ENCODE results near the gene GOLGA5.

GOLGA5 gene

GRCh38 chr14:92880851-92881250 lies 86.7 kb downstream of the GOLGA5 start:
- DNase-seq: peak; percentile 45 to 78 (median 72)

GRCh38 chr14:92883066-92883465 lies 89.0 kb downstream of the GOLGA5 start:
- no peak for DNase-seq

- DNase-seq: peak in 1 of 3 experiments; percentile 11
These were observed 90.3 kb downstream of the GOLGA5 start for GRCh38 chr14:92884410-92884809.

- DNase-seq: peak in 1 of 3 experiments; percentile 55
These were observed 91.4 kb downstream of the GOLGA5 start for GRCh38 chr14:92885279-92886061.

DNA sequence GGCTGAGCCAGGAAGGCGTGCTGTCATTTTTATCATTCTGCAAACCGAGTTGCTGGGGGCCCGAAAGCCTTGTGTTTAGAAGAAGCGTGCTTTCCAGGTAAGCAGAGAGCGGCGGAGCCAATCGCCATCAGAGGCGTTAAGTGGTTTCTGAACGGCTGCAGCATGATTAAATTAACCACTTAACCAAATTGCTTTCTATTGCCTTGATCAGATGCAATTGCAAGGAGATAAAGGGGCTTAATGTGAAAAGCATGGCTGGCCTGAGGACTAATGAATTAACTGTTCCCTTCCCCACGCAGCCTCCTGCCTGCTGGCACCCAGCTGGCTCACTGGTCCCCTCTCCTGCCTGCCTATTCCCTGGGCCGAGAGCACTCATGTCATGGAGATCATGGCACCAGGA lies 92.2 kb downstream of the GOLGA5 start:
- DNase-seq: peak; percentile 80 to 99 (median 90)

GRCh38 chr14:92887157-92887556 lies 93.1 kb downstream of the GOLGA5 start:
- no peak for DNase-seq

DNA sequence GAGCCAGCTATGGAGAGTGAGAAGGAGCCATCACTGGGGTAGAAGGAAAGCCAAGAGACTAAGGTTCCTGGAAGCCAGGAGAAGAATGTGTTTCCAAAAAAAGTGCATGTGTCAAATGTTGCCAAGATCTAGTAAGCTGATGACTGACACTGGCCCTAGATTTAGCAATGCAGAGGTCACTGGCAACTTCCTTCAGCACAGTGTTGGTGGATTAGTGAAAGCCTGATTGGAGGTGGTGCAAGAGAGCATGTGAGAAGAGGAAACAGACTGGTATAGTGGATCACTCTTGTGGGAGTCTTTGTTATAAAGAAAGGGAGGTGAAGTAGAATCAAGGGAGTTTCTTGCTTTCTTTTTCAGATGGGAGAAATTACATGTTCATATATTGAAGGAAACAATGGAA lies 94.8 kb downstream of the GOLGA5 start:
- DNase-seq: no peak

All from NCI-H1417 (cell line).